C4-2B (cell line): ENCODE data around the gene RXFP3.

ENCODE experiments used
- CTCF ChIP-seq: fragments of 450-650 bp; conservative IDR thresholded peaks from 2 replicates; pipeline ENCODE4 v1.5.1; 2017; ENCODE audit warnings: mild to moderate bottlenecking
- ZFX ChIP-seq: fragments of 450-650 bp; IDR thresholded peaks from 2 replicates; pipeline ENCODE4 v1.6.1; 2017

GRCh38 chr5:33894566-33894965 lies 41.6 kb upstream of the RXFP3 start:
- TF ChIP-seq CTCF: no peak
- no peak for TF ChIP-seq ZFX
